ENCODE measurements around the gene NXPH3. TPM values are rescaled to one million over a fixed set of nuclear protein-coding genes. Genes with fewer than 3 reads are reported as not detected.
"Not testable (repeated sequence)": the region's sequence is repeated elsewhere in the genome, so short reads cannot be mapped to it uniquely, and the experiment has no call there.

Gene NXPH3
- total and polyA plus RNA-seq, 2 donors (not counting 1 experiment from before 2014, with no cell fraction given), result not detected

- no peaks in the 10 kb centered on the region for H3K36me3 ChIP-seq (replicated peaks in 1 of 2; ENCODE audit: control extremely low read depth in 1 of 2, control insufficient read depth in 1 of 2, extremely low read depth in 1 of 2, insufficient read depth in 2 of 2, low read length in 1 of 2)
- H3K27ac Mint-ChIP-seq, result no peak overlapping the region
- H3K9me3 ChIP-seq (ENCODE audit: control extremely low read depth in 1 of 3, control insufficient read depth in 2 of 3, insufficient read depth in 1 of 3, low read length in 2 of 3), result peaks cover 0 to 6% (median 0%) of the 10 kb centered on the region in 3 donors
- H3K4me3 Mint-ChIP-seq, result no peak overlapping the region
- no peaks in the 10 kb centered on the region for H3K79me2 ChIP-seq (ENCODE audit: control insufficient read depth, insufficient read depth, low read length)
- no peak overlapping the region for H3K27ac ChIP-seq (ENCODE audit: low read length in 2 of 2)
- ChIA-PET POLR2A (no interaction called here), CTCF (no interaction called here)
- no peak overlapping the region for H2AFZ ChIP-seq (ENCODE audit: insufficient read depth, low read depth, low read length, poor library complexity, severe bottlenecking)
- 89% methylated on average over 6 of the region's 6 CpGs for WGBS (ENCODE audit: insufficient coverage)
- H4K20me1 ChIP-seq (ENCODE audit: control insufficient read depth, insufficient read depth, low read length, poor library complexity, severe bottlenecking), result no peaks in the 10 kb centered on the region
- H3K4me1 Mint-ChIP-seq, result no peaks in the 10 kb centered on the region
- TF ChIP-seq CTCF (IDR thresholded peaks at IDR 0.05), result no peak
- no peak for TF ChIP-seq EZH2 (IDR thresholded peaks at IDR 0.05; ENCODE audit: borderline replicate concordance, insufficient read depth, low read depth, low read length, poor library complexity, severe bottlenecking)
- H3K9ac ChIP-seq (ENCODE audit: low read length), result no peak overlapping the region
- peaks cover 0 to 4% (median 2%) of the 10 kb centered on the region in 4 experiments for H3K27me3 ChIP-seq (replicated peaks in 1 of 4; ENCODE audit: control extremely low read depth in 1 of 4, control insufficient read depth in 3 of 4, insufficient read depth in 4 of 4, low read length in 3 of 4)
- no peaks in the 10 kb centered on the region for H3K9me3 Mint-ChIP-seq (ENCODE audit: insufficient read depth)
- peak; percentile 2 for DNase-seq
- H3K27me3 Mint-ChIP-seq, result peaks cover 11% of the 10 kb centered on the region
- intact Hi-C loops (cut with micrococcal nuclease), result no loop called here
- H3K4me1 ChIP-seq (ENCODE audit: control insufficient read depth in 2 of 2, insufficient read depth in 2 of 2, low read length in 2 of 2), result no peaks in the 10 kb centered on the region
- ATAC-seq (ENCODE audit: low read depth), result no peak
- no peak overlapping the region for H3K4me2 ChIP-seq (replicated peaks; ENCODE audit: low read depth, low read length, poor library complexity, severe bottlenecking)
- H3K4me3 ChIP-seq (ENCODE audit: control extremely low read depth in 1 of 5, extremely low read depth in 1 of 5, insufficient read depth in 1 of 5, low read depth in 2 of 5, low read length in 4 of 5), result no peak overlapping the region
Observed at GRCh38 chr17:49549311-49549605, 26.4 kb upstream of the NXPH3 start.

- Histone ChIP-seq H3K27me3 (replicated peaks in 1 of 4; ENCODE audit: control extremely low read depth in 1 of 4, control insufficient read depth in 3 of 4, insufficient read depth in 4 of 4, low read length in 3 of 4) (peaks cover 0 to 2% (median under 1%) of the 10 kb centered on the region in 4 experiments), H3K4me2 (replicated peaks; ENCODE audit: low read depth, low read length, poor library complexity, severe bottlenecking) (no peak overlapping the region), H4K20me1 (ENCODE audit: control insufficient read depth, insufficient read depth, low read length, poor library complexity, severe bottlenecking) (no peaks in the 10 kb centered on the region), H3K4me3 (ENCODE audit: control extremely low read depth in 1 of 5, extremely low read depth in 1 of 5, insufficient read depth in 1 of 5, low read depth in 2 of 5, low read length in 4 of 5) (no peak overlapping the region), H3K9ac (ENCODE audit: low read length) (no peak overlapping the region), H3K27ac (ENCODE audit: low read length in 2 of 2) (no peak overlapping the region), H2AFZ (ENCODE audit: insufficient read depth, low read depth, low read length, poor library complexity, severe bottlenecking) (no peak overlapping the region), H3K9me3 (ENCODE audit: control extremely low read depth in 1 of 3, control insufficient read depth in 2 of 3, insufficient read depth in 1 of 3, low read length in 2 of 3) (no peaks in the 10 kb centered on the region), H3K79me2 (ENCODE audit: control insufficient read depth, insufficient read depth, low read length) (no peaks in the 10 kb centered on the region), H3K36me3 (replicated peaks in 1 of 2; ENCODE audit: control extremely low read depth in 1 of 2, control insufficient read depth in 1 of 2, extremely low read depth in 1 of 2, insufficient read depth in 2 of 2, low read length in 1 of 2) (no peaks in the 10 kb centered on the region), H3K4me1 (ENCODE audit: control insufficient read depth in 2 of 2, insufficient read depth in 2 of 2, low read length in 2 of 2) (no peaks in the 10 kb centered on the region)
- 89% methylated on average over 19 of the region's 20 CpGs for WGBS (ENCODE audit: insufficient coverage)
- ATAC-seq (ENCODE audit: low read depth) (no peak), DNase-seq (peak; percentile 2)
- Mint-ChIP-seq H3K4me3 (no peak overlapping the region), H3K27me3 (peaks cover 10% of the 10 kb centered on the region), H3K9me3 (ENCODE audit: insufficient read depth) (no peaks in the 10 kb centered on the region), H3K27ac (no peak overlapping the region), H3K4me1 (no peaks in the 10 kb centered on the region)
- intact Hi-C loops (cut with micrococcal nuclease), result no loop called here
- TF ChIP-seq CTCF (IDR thresholded peaks at IDR 0.05) (no peak), EZH2 (IDR thresholded peaks at IDR 0.05; ENCODE audit: borderline replicate concordance, insufficient read depth, low read depth, low read length, poor library complexity, severe bottlenecking) (no peak)
- ChIA-PET POLR2A (no interaction called here), CTCF (interaction anchor here (0.6 to 0.7 kb wide), 2 partner anchors 143 to 190 kb away, joined by 3 read pairs; no protein-coding TSS in a partner anchor)
Observed at GRCh38 chr17:49549691-49550678, 25.7 kb upstream of the NXPH3 start.

DNA sequence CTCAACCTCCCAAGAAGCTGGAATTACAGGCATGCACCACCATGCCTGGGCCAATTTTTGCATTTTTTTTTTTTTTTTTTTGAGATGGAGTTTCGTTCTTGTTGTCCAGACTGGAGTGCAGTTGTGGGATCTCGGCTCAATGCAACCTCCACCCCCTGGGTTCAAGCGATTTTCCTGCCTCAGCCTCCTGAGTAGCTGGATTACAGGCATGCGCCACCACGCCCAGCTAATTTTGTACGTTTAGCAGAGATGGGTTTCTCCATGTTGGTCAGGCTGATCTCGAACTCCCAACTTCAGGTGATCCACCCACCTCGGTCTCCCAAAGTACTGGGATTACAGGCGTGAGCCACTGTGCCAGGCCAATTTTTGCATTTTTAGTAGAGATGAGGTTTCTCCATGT is 24.9 kb upstream of the NXPH3 start:
- CTCF ChIA-PET, result interaction anchor here (0.7 kb wide), 1 partner anchor 143 kb away, joined by 3 read pairs; no protein-coding TSS in a partner anchor
- H3K79me2 ChIP-seq (ENCODE audit: control insufficient read depth, insufficient read depth, low read length); POLR2A ChIA-PET; H4K20me1 ChIP-seq (ENCODE audit: control insufficient read depth, insufficient read depth, low read length, poor library complexity, severe bottlenecking); H3K4me3 Mint-ChIP-seq; H3K27ac ChIP-seq (ENCODE audit: low read length in 2 of 2); H3K9me3 Mint-ChIP-seq (ENCODE audit: insufficient read depth); H3K4me1 Mint-ChIP-seq; H3K4me1 ChIP-seq (ENCODE audit: control insufficient read depth in 2 of 2, insufficient read depth in 2 of 2, low read length in 2 of 2); H3K4me2 ChIP-seq (replicated peaks; ENCODE audit: low read depth, low read length, poor library complexity, severe bottlenecking); H3K27ac Mint-ChIP-seq; H3K4me3 ChIP-seq (ENCODE audit: control extremely low read depth in 1 of 5, extremely low read depth in 1 of 5, insufficient read depth in 1 of 5, low read depth in 2 of 5, low read length in 4 of 5); H3K27me3 ChIP-seq (replicated peaks in 1 of 4; ENCODE audit: control extremely low read depth in 1 of 4, control insufficient read depth in 3 of 4, insufficient read depth in 4 of 4, low read length in 3 of 4); H3K9me3 ChIP-seq (ENCODE audit: control extremely low read depth in 1 of 3, control insufficient read depth in 2 of 3, insufficient read depth in 1 of 3, low read length in 2 of 3); H3K36me3 ChIP-seq (replicated peaks in 1 of 2; ENCODE audit: control extremely low read depth in 1 of 2, control insufficient read depth in 1 of 2, extremely low read depth in 1 of 2, insufficient read depth in 2 of 2, low read length in 1 of 2); ATAC-seq (ENCODE audit: low read depth); intact Hi-C loops (cut with micrococcal nuclease); H2AFZ ChIP-seq (ENCODE audit: insufficient read depth, low read depth, low read length, poor library complexity, severe bottlenecking); DNase-seq; H3K9ac ChIP-seq (ENCODE audit: low read length): not testable (repeated sequence)
- 94% methylated on average over 9 of the region's 9 CpGs for WGBS (ENCODE audit: insufficient coverage)
- peaks cover 10% of the 10 kb centered on the region for H3K27me3 Mint-ChIP-seq

All from B cell (primary cell).